Heart left ventricle (tissue), 13 donors: ENCODE measurements around the gene GREB1.

Experiments
- CTCF ChIP-seq, 12 donors: fragments of 200-600 bp; sonication (generic) in 4 of 12; IDR thresholded peaks; one replicate each; pipeline versions ENCODE4 v1.5.0 to v1.8.0; 2018 to 2022; ENCODE audit warnings: antibody characterized with exemption in 12 of 12, mild to moderate bottlenecking in 5 of 12
- POLR2A ChIP-seq, 2 donors: fragments of 450-650 bp; IDR thresholded peaks; one replicate each; pipeline ENCODE4 v1.6.1; 2017; ENCODE audit warnings: antibody characterized with exemption in 2 of 2, mild to moderate bottlenecking in 2 of 2, moderate library complexity in 2 of 2
- donor health status: ischemic (EF 13 %, LVEDD 7.1; RV severe dilation, severe dysfunction).
- donor health status: DM: no; HTN: yes; CAD: no.
- donor health status: DM: no; HTN: no; CAD: no.
- donor health status: ischemic (EF 25% LVEDD 6.9; RV normal size, moderate dysfunction).
- donor health status: ischemic (EF 25% LVEDD 5.7; RV mildly dilated, moderate dysfunction).
- donor health status: ischemic (EF 35%, LVEDD 5.7; RV mildly dilated, moderate dysfunction).
- donor health status: nonischemic (EF 11% LVEDD 7.7; RV severe dilation, severe dysfunction).
- donor health status: DM: yes; HTN: yes; CAD: no.
- donor health status: PGD.
- donor health status: ischemic (EF 29% LVEDD 5.4; RV normal size, mild dysfunction).
- donor health status: nonischemic (EF 23%, LVEDD 6.1; RV moderate dilation, normal function).

GRCh38 chr2:11621410-11621809 is 87.6 kb downstream of the GREB1 start:
- TF ChIP-seq POLR2A (IDR thresholded peaks at IDR 0.05) (no peak), CTCF (IDR thresholded peaks at IDR 0.05) (no peak)
